Epithelial cell of proximal tubule (primary cell): ENCODE results near the gene PPIP5K1. TPM values are rescaled to one million over a fixed set of nuclear protein-coding genes. Genes with fewer than 3 reads are reported as not detected.

Source experiments
- DNase-seq: peaks from one replicate; pipeline ENCODE4 v3.0.0-alpha.2; 2011; ENCODE audit warnings: low read depth
- H3K4me3 ChIP-seq: 2 replicates; pipeline ENCODE4 v1.5.1; 2011; ENCODE audit warnings: low read depth, mild to moderate bottlenecking, low read length
- CTCF ChIP-seq: conservative IDR thresholded peaks from 2 replicates; pipeline ENCODE4 v1.5.1; 2012; ENCODE audit warnings: low read depth, mild to moderate bottlenecking, low read length
- total RNA-seq: library from RNA; depleted of rRNA; stranded (reverse); fragments of >200 nt; gene quantifications from 2 replicates; pipeline ENCODE4 v1.2.3, GENCODE V29; 2015

Gene PPIP5K1
- total RNA-seq, 1 donor from 2014 or later, result 6.7 TPM

- no peak for DNase-seq
- H3K4me3 ChIP-seq, result no peak overlapping the region
- no peak for TF ChIP-seq CTCF
These were observed 37.0 kb downstream of the PPIP5K1 start for GRCh38 chr15:43552986-43553385.

- DNase-seq, result no peak
- TF ChIP-seq CTCF, result no peak
- no peak overlapping the region for H3K4me3 ChIP-seq
These were observed 37.8 kb downstream of the PPIP5K1 start for GRCh38 chr15:43552256-43552655.

DNA sequence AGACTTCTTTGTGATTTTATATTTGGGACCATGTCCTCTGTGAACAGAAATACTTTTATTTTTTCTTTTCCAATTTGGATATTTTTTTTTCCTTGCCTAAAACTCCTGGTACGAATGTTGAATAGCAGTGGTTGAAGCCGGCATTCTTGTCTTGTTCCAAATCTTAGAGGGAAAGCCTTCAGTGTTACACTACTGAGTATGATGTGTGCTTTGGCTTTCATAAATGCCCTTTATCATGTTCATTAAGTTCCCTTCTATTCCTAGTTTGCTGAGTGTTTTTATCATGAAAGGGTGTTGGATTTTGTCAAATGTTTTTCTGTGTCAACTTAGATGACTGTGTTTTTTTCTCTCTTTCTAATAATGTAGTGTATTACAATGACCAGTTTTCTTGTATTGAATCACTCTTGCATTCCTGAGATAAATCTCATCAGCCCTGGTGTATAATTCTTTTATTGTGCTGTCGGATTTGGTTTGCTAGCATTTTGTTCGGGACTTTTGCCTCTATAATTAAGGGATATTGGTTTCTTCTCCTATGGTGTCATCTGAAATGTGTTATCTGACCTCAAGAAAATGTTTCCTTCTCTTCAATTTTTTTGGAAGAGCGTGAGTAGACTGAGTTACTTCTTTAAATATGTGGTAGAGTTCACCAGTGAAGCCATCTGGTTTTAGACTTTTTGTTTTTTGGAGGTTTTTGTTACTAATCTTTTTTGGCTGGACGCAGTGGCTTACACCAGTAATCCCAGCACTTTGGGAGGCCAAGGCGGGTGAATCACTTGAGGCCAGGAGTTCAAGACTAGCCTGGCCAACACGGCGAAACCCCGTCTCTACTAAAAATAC lies 39.3 kb downstream of the PPIP5K1 start:
- no peak for DNase-seq
- TF ChIP-seq CTCF, result no peak
- H3K4me3 ChIP-seq, result no peak overlapping the region

GRCh38 chr15:43547539-43547938 lies 42.5 kb downstream of the PPIP5K1 start:
- TF ChIP-seq CTCF, result no peak
- no peak for DNase-seq

DNA sequence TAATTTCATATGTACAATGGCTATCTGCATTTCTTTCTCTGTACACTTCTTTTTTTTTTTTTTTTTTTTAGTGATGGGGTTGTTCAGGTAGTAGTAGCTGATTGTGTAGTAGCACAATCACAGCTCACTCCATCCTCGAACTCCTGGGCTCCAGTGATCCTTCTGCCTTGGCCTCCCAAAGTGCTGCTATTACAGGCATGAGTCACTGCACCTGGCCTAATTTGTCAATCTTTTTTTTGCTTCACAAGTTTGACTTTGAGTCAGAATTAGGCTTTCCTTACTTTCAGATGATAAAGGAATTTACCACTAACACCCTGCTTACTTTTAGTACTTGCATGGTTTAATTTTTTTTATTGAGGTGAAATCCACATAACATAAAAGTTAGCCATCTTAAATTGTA lies 44.6 kb downstream of the PPIP5K1 start:
- DNase-seq, result no peak
- TF ChIP-seq CTCF, result no peak

More at GRCh38 chr15:43547539-43547938, 42.5 kb downstream of the PPIP5K1 start:
- no peak overlapping the region for H3K4me3 ChIP-seq

DNA sequence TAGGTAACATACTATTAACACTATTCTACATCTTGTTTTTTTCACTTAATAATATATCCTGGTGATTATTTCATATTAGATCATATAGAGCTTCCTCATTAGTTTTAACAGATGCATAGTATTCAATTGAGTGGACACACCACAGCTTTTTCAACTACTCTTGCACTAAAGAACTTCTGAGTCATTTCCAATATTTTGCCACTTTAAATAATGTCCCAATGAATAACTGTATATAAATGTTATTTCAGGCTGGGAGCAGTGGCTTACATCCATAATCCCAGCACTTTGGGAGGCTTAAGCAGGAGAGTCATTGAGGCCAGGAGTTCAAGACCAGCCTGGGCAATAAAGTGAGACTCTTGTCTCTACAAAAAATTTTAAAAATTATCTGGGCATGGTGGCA lies 45.7 kb downstream of the PPIP5K1 start:
- H3K4me3 ChIP-seq, result no peak overlapping the region
- DNase-seq, result no peak
- TF ChIP-seq CTCF, result no peak

More for the DNA sequence above, 44.6 kb downstream of the PPIP5K1 start:
- no peak overlapping the region for H3K4me3 ChIP-seq

DNA sequence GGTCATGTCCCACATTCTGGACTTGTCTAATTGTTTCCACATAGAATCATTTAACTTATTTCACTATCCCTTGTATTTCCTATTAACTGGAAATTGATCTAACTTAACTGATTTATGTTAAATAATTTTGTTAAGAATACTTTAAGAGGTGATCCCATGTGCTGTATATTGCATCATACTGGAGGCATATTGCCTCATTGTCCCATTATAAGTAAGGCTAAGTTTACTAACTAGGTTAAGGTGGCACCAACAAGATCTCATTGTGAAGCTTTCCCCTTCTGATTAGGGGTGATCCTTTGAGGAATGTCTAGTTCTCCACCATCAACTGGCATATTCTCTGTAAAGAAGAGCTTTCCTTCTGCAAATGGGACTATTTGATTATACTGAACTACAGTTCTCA lies 48.2 kb downstream of the PPIP5K1 start:
- no peak for DNase-seq
- TF ChIP-seq CTCF, result no peak
- no peak overlapping the region for H3K4me3 ChIP-seq
